ENCODE measurements around the gene RC3H2.
"Not testable (repeated sequence)": the region's sequence is repeated elsewhere in the genome, so short reads cannot be mapped to it uniquely, and the experiment has no call there.

DNA sequence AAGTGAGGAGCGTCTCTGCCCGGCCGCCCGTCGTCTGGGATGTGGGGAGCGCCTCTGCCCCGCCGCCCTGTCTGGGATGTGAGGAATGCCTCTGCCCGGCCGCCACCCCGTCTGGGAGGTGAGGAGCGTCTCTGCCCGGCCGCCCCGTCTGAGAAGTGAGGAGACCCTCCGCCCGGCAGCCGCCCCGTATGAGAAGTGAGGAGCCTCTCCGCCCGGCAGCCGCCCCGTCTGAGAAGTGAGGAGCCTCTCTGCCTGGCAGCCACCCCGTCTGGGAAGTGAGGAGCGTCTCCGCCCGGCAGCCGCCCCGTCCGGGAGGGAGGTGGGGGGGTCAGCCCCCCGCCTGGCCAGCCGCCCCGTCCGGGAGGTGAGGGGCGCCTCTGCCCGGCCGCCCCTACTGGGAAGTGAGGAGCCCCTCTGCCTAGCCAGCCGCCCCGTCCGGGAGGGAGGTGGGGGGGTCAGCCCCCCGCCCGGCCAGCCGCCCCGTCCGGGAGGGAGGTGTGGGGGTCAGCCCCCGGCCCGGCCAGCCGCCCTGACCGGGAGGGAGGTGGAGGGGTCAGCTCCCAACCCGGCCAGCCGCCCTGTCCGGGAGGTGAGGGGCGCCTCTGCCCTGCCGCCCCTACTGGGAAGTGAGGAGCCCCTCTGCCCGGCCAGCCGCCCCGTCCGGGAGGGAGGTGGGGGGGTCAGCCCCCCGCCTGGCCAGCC, 52.9 kb downstream of the RC3H2 start:
- TF ChIP-seq, protein P1, sequence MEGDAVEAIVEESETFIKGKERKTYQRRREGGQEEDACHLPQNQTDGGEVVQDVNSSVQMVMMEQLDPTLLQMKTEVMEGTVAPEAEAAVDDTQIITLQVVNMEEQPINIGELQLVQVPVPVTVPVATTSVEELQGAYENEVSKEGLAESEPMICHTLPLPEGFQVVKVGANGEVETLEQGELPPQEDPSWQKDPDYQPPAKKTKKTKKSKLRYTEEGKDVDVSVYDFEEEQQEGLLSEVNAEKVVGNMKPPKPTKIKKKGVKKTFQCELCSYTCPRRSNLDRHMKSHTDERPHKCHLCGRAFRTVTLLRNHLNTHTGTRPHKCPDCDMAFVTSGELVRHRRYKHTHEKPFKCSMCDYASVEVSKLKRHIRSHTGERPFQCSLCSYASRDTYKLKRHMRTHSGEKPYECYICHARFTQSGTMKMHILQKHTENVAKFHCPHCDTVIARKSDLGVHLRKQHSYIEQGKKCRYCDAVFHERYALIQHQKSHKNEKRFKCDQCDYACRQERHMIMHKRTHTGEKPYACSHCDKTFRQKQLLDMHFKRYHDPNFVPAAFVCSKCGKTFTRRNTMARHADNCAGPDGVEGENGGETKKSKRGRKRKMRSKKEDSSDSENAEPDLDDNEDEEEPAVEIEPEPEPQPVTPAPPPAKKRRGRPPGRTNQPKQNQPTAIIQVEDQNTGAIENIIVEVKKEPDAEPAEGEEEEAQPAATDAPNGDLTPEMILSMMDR (IDR thresholded peaks at IDR 0.05; ENCODE audit: poor library complexity) = not testable (repeated sequence)
- TF ChIP-seq EZH2phosphoT487 (IDR thresholded peaks at IDR 0.05; ENCODE audit: low read depth, severe bottlenecking, unreplicated experiment) = not testable (repeated sequence)

Data from hepatocyte (in vitro differentiated cells).